ES-I3 (cell line): ENCODE data around the gene ARHGEF10L.

ENCODE experiments used
- H3K36me3 ChIP-seq: 2 replicates; pipeline ENCODE4 v1.6.1; 2013; ENCODE audit warnings: mild to moderate bottlenecking, low read length, control low read depth, moderate library complexity; ENCODE audit not compliant: insufficient read depth
- H3K4me1 ChIP-seq: 2 replicates; pipeline ENCODE4 v1.6.1; 2013; ENCODE audit warnings: mild to moderate bottlenecking, control low read depth, low read length; ENCODE audit not compliant: insufficient read depth
- H3K9ac ChIP-seq: 2 replicates; pipeline ENCODE4 v1.6.1; 2013; ENCODE audit warnings: low read depth, mild to moderate bottlenecking, low read length, moderate library complexity
- H3K9me3 ChIP-seq: 2 replicates; pipeline ENCODE4 v1.6.1; 2013; ENCODE audit warnings: mild to moderate bottlenecking, low read length, moderate library complexity; ENCODE audit not compliant: control insufficient read depth, insufficient read depth

Gene ARHGEF10L

GRCh38 chr1:17579951-17580939, 40.7 kb downstream of the ARHGEF10L start:
- peaks cover 43% of the 10 kb centered on the region for H3K4me1 ChIP-seq
- no peak overlapping the region for H3K9ac ChIP-seq
- H3K9me3 ChIP-seq, result no peaks in the 10 kb centered on the region
- no peaks in the 10 kb centered on the region for H3K36me3 ChIP-seq

GRCh38 chr1:17581389-17582123, 42.1 kb downstream of the ARHGEF10L start:
- peaks cover 41% of the 10 kb centered on the region for H3K4me1 ChIP-seq
- H3K36me3 ChIP-seq, result no peaks in the 10 kb centered on the region

GRCh38 chr1:17582124-17582774, 42.8 kb downstream of the ARHGEF10L start:
- Histone ChIP-seq H3K9me3 (no peaks in the 10 kb centered on the region), H3K9ac (no peak overlapping the region), H3K4me1 (peaks cover 48% of the 10 kb centered on the region), H3K36me3 (no peaks in the 10 kb centered on the region)

More at GRCh38 chr1:17581389-17582123, 42.1 kb downstream of the ARHGEF10L start:
- Histone ChIP-seq H3K9me3 (no peaks in the 10 kb centered on the region), H3K9ac (no peak overlapping the region)

DNA sequence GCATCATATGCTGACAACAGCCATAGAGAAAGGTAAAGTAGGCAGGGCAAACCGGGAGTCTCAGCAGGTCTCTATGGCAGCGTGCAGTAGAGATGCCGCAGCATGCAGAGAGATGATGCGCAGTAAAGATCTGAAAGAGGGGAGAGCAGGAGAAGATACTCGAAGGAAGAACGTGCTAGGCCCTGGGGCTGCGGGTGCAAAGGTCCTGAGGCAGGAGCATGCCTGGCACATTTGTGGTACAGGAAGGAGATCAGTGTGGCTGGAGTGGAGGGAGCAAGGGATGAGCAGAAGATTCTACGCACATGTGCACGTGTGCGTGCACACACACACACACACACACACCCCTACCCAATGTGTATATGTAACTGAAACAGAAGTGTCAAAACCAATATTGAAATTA, 45.0 kb downstream of the ARHGEF10L start:
- peaks cover 66% of the 10 kb centered on the region for H3K4me1 ChIP-seq
- H3K9me3 ChIP-seq, result no peaks in the 10 kb centered on the region
- H3K36me3 ChIP-seq, result no peaks in the 10 kb centered on the region
- no peak overlapping the region for H3K9ac ChIP-seq

DNA sequence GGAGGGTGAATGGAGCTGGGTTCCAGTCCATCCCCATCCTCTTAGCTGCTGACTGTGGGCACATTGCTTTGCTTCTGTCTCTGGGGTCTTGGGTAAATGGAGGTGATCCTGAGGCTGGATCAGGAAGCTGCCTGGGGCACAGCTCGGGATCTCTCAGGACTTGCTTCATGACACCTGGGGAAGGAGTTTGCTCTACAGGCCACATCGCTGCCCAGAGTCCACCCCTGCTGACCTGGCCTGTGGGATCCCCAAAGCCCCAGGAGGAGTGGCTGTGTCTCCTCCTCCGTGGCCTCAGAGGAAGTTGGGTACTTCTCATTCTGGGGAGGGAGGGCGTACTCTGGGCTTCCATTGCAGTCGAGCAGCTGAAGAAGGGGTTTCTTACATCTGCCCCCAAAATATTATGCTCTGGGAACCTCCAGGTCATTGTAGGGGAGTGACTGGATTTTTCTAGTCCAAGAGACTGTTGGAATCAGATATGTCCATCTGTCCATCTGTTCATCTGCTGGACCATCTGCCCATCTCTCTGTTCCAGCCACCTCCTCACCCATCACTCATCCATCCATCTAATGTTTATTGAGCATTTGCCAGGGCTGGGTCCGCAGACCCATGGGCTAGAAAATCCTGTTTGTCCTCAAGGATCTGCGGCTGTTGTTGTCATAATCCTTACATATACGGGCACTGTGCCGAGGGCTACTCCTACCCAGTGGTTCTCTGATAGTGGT, 45.9 kb downstream of the ARHGEF10L start:
- no peak overlapping the region for H3K9ac ChIP-seq
- H3K9me3 ChIP-seq, result no peaks in the 10 kb centered on the region
- H3K36me3 ChIP-seq, result no peaks in the 10 kb centered on the region
- peaks cover 57% of the 10 kb centered on the region for H3K4me1 ChIP-seq

DNA sequence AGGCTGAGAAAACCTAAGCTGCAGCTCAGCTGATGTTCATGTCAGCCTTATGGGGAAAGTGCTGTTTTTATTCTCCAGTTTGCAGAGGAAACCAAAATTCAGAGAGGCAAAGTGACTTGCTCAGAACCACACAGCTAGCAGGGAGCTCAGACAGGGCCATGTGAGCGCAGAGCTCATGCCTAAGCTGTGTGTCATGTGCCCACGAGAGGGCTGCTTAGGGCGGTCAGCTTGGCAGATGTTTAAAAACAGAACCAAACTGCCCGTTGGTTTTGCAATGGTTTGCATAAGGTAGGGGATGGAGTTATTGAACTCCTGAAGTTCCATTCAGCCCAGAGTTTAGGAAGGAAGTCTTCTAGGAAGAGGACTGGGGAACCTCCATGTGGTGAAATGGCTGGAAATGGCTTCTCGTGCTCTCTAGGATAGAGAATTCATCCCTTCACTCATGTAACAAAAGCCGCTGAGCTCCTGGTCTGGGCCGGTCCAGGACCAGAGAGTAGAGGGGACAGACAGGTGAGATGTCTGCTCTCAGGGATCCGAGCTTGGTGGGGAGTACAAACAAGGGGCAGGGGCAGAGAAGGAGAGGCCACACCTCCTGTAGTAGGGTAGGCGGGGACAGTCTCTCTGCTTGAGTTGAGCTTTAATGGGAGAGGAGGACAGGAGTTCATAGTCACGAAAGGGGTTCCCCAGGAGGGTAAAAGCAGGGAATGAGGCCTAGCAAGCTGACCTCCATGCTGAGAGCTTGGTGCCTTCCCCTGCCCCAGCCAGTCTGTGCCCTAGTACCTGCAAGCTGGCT, 46.9 kb downstream of the ARHGEF10L start:
- Histone ChIP-seq H3K9ac (no peak overlapping the region), H3K36me3 (peaks cover 3% of the 10 kb centered on the region; the same call in 1 of the 2 replicates), H3K9me3 (no peaks in the 10 kb centered on the region), H3K4me1 (peaks cover 51% of the 10 kb centered on the region)

GRCh38 chr1:17587693-17588047, 48.2 kb downstream of the ARHGEF10L start:
- H3K4me1 ChIP-seq, result peaks cover 38% of the 10 kb centered on the region
- H3K9ac ChIP-seq, result no peak overlapping the region; the same call in 1 of the 2 replicates
- H3K9me3 ChIP-seq, result no peaks in the 10 kb centered on the region
- peaks cover 3% of the 10 kb centered on the region; the same call in 1 of the 2 replicates for H3K36me3 ChIP-seq

DNA sequence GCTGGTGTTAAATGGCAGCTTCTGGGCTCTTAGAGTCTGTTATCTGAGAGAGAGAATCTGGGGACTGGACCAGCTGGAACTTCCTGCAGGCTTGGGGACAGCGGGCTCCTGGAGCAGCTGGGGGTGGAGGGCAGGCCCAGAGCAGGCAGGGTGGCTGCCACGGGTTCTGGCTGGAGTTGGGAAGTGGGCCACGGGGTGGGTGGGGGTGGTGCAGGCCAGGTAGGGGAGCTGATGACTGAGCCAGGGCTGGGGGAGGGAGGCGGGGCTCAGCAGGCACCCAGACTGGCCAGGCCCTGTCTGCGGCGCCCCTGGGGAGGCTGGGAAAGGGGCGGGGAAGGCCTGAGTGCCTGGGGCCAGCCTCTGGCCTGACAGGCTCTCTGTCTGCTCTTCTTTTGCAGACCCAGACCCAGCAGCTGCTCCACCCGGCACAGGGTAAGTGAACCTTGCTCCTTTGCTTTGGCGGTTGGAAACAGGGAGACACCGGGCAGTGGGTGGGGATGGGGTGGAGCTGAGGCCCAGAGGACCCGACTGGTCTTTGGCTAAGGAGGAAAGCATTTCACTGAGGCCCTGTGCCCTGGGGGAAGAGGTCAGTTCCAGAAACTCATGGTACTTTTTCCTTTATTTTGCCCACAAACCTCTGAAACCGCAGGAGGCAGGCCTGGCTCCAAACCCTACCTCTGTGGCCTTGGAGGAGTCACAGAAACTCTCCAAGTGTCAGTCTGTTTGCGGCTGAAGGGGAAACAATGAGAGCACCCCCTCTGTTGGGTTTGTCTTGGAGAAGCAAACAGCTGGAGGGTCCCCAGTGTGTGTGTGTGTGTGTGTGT, 48.8 kb downstream of the ARHGEF10L start:
- Histone ChIP-seq H3K9ac (no peak overlapping the region; the same call in 1 of the 2 replicates), H3K9me3 (no peaks in the 10 kb centered on the region), H3K4me1 (peaks cover 34% of the 10 kb centered on the region), H3K36me3 (peaks cover 7% of the 10 kb centered on the region; the same call in 1 of the 2 replicates)

DNA sequence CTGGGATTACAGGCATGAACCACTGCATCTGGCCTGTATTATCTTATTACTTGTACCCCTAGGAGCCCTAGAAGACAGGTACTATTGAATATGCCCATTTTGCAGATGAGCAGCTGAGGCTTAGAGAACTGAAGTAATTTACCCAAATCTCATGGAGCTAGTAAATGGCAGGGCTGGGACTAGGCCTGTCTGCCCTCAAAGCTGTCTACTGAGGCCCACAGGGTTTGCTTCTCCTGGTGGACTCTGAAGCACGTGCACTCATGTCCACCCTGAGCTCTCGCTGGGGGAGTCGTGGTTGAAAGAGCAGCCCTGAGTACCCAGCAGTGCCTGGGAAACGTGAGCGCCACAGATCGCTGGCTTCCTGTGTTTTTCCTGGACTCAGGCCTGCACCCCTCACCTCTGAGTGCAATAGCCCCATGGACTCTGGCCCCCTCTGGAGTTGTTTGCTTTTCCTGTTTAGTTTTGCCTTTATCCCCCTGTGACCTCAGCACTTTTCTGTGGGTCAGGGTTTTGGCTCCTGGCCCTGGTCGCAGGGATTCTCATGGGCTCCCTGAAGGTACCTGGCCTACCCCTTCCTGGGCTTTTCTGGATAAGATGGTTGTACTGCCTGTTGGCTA, 52.4 kb downstream of the ARHGEF10L start:
- H3K4me1 ChIP-seq, result peaks cover 23% of the 10 kb centered on the region
- no peak overlapping the region for H3K9ac ChIP-seq
- no peaks in the 10 kb centered on the region for H3K9me3 ChIP-seq
- H3K36me3 ChIP-seq, result peaks cover 10% of the 10 kb centered on the region; the same call in 1 of the 2 replicates

DNA sequence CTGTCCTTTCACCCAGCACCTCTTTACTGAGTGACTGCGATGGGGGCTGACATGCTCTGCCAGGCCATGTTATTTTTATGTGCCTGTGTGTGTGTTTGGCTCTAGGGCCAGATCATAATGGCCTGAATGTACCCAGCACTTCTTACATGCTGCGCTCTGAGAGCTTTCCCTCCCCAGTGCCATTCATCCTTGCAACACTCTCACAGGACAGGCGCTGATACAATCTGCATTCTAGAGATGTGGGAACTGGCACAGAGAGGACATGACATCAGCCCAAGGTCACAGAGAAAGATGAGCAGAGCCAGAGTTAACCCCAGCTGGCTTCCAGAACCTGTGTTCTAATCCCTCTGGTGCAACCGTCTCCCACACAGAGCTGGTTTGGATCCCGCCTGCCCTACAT, 54.5 kb downstream of the ARHGEF10L start:
- Histone ChIP-seq H3K4me1 (peaks cover 9% of the 10 kb centered on the region), H3K9me3 (no peaks in the 10 kb centered on the region), H3K9ac (no peak overlapping the region), H3K36me3 (peaks cover 10% of the 10 kb centered on the region; the same call in 1 of the 2 replicates)

- Histone ChIP-seq H3K9ac (no peak overlapping the region), H3K36me3 (peaks cover 10% of the 10 kb centered on the region; the same call in 1 of the 2 replicates), H3K4me1 (0 out of 2 replicates have a peak, but pooled peaks cover 4% of the 10 kb centered on the region), H3K9me3 (no peaks in the 10 kb centered on the region)
Measured at GRCh38 chr1:17594690-17595601, 55.4 kb downstream of the ARHGEF10L start.
